Upper lobe of left lung (tissue), 4 donors: ENCODE data around the gene ARID5A.

Experiments
- CTCF ChIP-seq, 6 experiments: fragments of 450-650 bp in 4 of 6; fragments of 200-600 bp in 2 of 6; sonication (generic) in 2 of 6; IDR thresholded peaks; one replicate each; pipeline ENCODE4 v1.5.1; 2016 to 2019; ENCODE audit warnings: antibody characterized with exemption in 6 of 6
- EP300 ChIP-seq, 4 donors: sonication (generic); formaldehyde crosslinking; IDR thresholded peaks; one replicate each; pipeline ENCODE4 v1.5.1; 2017; ENCODE audit warnings: antibody characterized with exemption in 4 of 4, control low read depth in 2 of 4
- POLR2A ChIP-seq, 4 donors: fragments of 450-650 bp; IDR thresholded peaks; one replicate each; pipeline ENCODE4 v1.5.1; 2016 to 2017; ENCODE audit warnings: antibody characterized with exemption in 4 of 4, mild to moderate bottlenecking in 2 of 4
- POLR2AphosphoS5 ChIP-seq, 2 donors: sonication (generic); formaldehyde crosslinking; IDR thresholded peaks; one replicate each; pipeline ENCODE4 v1.5.1; 2017; ENCODE audit warnings: antibody characterized with exemption in 2 of 2

DNA sequence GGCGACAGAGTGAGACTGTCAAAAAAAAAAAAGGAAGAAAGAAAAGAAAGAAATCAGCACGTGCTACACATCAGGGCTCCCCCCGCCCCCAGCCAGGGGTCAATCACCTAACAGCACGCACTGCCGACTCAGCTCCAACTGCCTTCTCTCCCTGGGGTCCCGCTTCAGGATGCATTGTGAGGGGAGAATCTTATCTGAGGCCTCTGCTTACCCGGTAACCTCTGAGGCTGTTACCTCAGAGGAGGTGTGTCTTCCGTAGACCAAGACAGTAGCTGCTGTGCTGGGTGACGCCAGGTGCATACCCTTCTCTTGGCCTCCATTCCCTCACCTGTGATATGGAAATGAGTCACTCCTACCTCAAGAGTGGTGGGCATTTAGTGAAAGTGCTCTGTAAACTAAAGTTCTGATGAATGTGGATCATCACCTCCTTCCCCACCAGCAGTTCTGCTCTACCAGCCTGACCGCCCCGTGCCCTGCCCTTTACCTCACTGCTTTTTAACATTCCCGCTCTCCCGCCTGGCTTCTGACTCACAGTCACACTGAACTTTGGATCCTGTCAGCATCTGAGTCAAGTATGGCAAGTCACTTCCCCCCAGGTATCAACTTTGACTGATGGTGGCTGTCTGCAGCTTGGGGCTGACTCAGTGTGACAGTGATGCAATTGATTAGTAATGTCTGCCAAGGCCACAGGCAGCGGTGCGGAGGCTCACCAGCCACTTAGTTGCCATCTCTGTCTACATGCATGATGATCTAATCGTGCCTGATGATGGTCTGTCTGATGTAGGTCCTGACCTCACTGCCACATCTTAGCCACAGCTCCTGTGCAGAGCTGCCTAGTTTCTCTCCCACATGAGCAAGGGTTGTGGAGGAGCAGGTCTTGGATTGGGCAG lies 20.1 kb downstream of the ARID5A start:
- TF ChIP-seq CTCF (IDR thresholded peaks at IDR 0.05) (no peak), POLR2A (IDR thresholded peaks at IDR 0.05) (no peak), POLR2AphosphoS5 (IDR thresholded peaks at IDR 0.05) (no peak), EP300 (IDR thresholded peaks at IDR 0.05) (no peak)
